ENCODE data around the gene AGPAT4.
"Not testable (repeated sequence)": the region's sequence is repeated elsewhere in the genome, so short reads cannot be mapped to it uniquely, and the experiment has no call there.

Gene AGPAT4

GRCh38 chr6:161200610-161201370, 73.1 kb downstream of the AGPAT4 start:
- DNase-seq (ENCODE audit: low read depth): no peak

GRCh38 chr6:161199850-161200249, 74.0 kb downstream of the AGPAT4 start:
- DNase-seq (ENCODE audit: low read depth): no peak

GRCh38 chr6:161198783-161199460, 74.9 kb downstream of the AGPAT4 start:
- DNase-seq (ENCODE audit: low read depth): no peak

GRCh38 chr6:161198176-161198575, 75.7 kb downstream of the AGPAT4 start:
- DNase-seq (ENCODE audit: low read depth): no peak

GRCh38 chr6:161195386-161195785, 78.5 kb downstream of the AGPAT4 start:
- DNase-seq (ENCODE audit: low read depth): no peak

- no peak for DNase-seq (ENCODE audit: low read depth)
These were observed 79.5 kb downstream of the AGPAT4 start for GRCh38 chr6:161194374-161194773.

- no peak for DNase-seq (ENCODE audit: low read depth)
These were observed 81.0 kb downstream of the AGPAT4 start for GRCh38 chr6:161192636-161193411.

- no peak for DNase-seq (ENCODE audit: low read depth)
These were observed 82.2 kb downstream of the AGPAT4 start for GRCh38 chr6:161191671-161192070.

GRCh38 chr6:161191007-161191406, 82.9 kb downstream of the AGPAT4 start:
- no peak for DNase-seq (ENCODE audit: low read depth)

- DNase-seq (ENCODE audit: low read depth): no peak
These were observed 84.0 kb downstream of the AGPAT4 start for GRCh38 chr6:161189891-161190290.

GRCh38 chr6:161188547-161189465, 85.1 kb downstream of the AGPAT4 start:
- DNase-seq (ENCODE audit: low read depth): no peak

- no peak for DNase-seq (ENCODE audit: low read depth)
These were observed 87.6 kb downstream of the AGPAT4 start for GRCh38 chr6:161186173-161186769.

GRCh38 chr6:161181121-161181520, 92.7 kb downstream of the AGPAT4 start:
- no peak for DNase-seq (ENCODE audit: low read depth)

GRCh38 chr6:161178155-161178554, 95.7 kb downstream of the AGPAT4 start:
- not testable (repeated sequence) for DNase-seq (ENCODE audit: low read depth)

- DNase-seq (ENCODE audit: low read depth): not testable (repeated sequence)
These were observed 97.4 kb downstream of the AGPAT4 start for GRCh38 chr6:161176428-161176827.

- not testable (repeated sequence) for DNase-seq (ENCODE audit: low read depth)
These were observed 101.1 kb downstream of the AGPAT4 start for GRCh38 chr6:161172769-161173168.

GRCh38 chr6:161171207-161171606, 102.7 kb downstream of the AGPAT4 start:
- no peak for DNase-seq (ENCODE audit: low read depth)

GRCh38 chr6:161169696-161170095, 104.2 kb downstream of the AGPAT4 start:
- DNase-seq (ENCODE audit: low read depth): no peak

- no peak for DNase-seq (ENCODE audit: low read depth)
These were observed 104.8 kb downstream of the AGPAT4 start for GRCh38 chr6:161169035-161169434.

- DNase-seq (ENCODE audit: low read depth): no peak
These were observed 105.5 kb downstream of the AGPAT4 start for GRCh38 chr6:161168281-161168891.

- DNase-seq (ENCODE audit: low read depth): no peak
These were observed 107.2 kb downstream of the AGPAT4 start for GRCh38 chr6:161166677-161167076.
